ENCODE measurements around the gene POC1B.

Gene POC1B

GRCh38 chr12:89525824-89526770 lies at the start of gene POC1B:
TSS of gene POC1B (minus strand) at chr12:89526047. CDS start at chr12:89525895, 152 bp downstream.
- DNase-seq: peak; percentile 66

DNA sequence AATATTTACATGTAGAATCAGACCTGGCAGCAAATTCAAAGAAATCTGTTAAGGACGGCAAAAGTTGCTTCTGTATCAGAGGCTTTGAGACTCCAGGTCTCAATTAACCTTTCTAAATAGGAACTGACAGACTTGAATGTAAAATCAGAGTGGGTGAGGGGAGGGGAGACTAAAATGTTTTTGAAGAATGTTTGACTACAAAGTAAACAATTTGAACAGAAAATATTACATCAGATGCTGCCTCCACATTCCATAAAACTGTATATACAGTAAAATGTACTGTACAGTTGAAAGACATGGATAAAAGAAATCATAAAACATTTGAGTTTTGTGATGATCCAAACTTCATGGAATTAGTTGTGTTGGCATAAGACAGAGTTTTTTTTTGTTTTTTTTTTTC lies 49.5 kb upstream of the POC1B start:
- no peak for DNase-seq

- DNase-seq: no peak
These were observed 48.9 kb upstream of the POC1B start for GRCh38 chr12:89574736-89575208.

DNA sequence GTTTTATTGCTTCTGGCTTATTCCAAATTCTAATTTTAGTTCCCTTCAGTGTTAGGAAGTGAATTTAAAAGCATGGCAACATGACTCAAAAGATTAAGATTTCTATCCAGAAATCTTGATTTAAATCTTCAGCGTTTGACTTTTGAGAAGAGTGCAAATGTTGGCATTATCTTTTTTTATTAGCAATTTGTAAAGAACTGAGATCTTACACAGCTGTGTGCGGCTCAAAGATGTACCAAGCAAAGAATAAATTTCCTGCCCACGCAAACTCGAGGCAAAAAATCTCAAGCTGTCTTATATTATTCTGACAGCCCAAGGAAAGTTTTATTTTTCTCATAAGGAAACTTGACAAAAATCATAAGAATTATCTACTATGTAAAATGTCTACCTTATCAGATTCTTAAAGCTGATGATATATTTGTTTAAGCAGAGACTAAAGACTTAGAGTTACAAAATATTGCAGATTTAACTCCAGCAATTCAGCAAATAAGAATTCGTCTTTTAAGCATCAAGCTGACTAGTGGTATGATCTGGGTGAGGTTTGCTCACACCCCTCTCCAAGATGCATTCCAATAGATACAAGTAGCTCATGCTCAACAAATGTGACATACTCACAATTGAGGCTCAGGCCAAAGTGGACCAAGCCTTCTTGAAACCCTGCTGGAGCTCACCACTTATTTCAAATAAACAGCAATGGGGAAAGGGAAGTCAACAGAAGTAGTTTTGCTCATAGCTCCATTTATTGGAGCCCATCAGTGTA lies 47.4 kb upstream of the POC1B start:
- no peak for DNase-seq

- no peak for DNase-seq
These were observed 45.8 kb upstream of the POC1B start for GRCh38 chr12:89571491-89572195.

- DNase-seq: no peak
These were observed 42.6 kb upstream of the POC1B start for GRCh38 chr12:89568484-89568883.

- no peak for DNase-seq
These were observed 41.9 kb upstream of the POC1B start for GRCh38 chr12:89567691-89568239.

DNA sequence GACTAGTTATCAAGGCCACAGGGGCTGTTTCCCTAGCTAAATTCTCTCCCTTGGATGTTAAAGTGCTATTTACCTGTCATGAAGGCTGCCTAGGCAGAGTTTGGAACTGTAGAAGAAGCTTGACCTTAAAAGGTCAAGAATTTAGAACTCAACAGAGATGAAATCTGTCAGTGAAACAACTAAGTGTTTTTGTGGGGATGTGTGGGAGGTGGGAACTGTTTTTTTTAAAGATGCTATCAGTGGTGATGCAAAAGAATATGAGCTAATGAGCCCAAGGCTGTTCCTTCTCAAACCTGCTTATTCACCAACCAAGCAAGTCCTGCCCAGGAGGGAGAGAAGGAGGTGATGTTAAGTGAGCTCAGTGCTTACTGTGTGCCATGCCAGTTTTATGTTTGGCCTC lies 40.8 kb upstream of the POC1B start:
- no peak for DNase-seq

- no peak for DNase-seq
These were observed 39.2 kb upstream of the POC1B start for GRCh38 chr12:89565002-89565401.

DNA sequence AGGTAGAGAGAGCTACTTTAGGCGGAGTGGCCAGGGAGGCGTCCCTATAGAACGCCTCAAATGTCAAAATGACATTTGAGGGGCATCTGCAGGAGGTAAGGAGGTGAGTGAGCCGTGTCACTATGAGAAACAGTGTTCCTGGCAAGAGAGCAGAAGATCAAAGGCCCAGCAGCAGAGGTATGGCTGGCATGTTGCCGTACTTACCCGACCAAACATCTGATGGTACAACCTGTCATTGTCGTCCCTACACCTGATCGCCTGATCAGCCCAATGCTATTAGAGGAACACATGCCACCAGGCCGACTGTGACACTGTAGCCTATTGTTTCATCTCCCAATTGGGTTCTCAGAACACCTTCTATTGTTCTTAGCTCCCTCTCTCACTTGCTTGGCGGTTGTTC lies 33.9 kb upstream of the POC1B start:
- DNase-seq: no peak

- no peak for DNase-seq
These were observed 31.1 kb upstream of the POC1B start for GRCh38 chr12:89556976-89557375.

GRCh38 chr12:89552376-89552775 lies 26.5 kb upstream of the POC1B start:
- DNase-seq: no peak

DNA sequence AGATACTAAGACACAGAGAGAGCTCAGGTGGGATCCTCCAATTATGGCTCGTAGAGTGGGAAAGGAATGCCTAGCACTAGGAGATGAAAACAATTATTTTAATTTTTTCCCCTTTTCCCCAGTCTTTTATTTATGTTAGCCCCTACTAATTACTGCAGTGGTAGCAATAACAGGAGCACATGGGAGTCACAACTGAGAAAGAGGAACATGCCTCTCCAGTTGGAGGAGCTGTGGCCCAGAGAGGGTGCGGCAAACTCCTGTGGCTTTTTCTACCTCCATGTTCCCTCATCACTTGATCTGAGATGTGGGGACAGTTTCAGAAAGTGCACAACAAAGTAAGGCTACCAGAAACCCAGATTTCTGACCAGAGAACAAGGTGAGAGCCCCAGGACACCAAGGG lies 25.9 kb upstream of the POC1B start:
- DNase-seq: no peak

DNA sequence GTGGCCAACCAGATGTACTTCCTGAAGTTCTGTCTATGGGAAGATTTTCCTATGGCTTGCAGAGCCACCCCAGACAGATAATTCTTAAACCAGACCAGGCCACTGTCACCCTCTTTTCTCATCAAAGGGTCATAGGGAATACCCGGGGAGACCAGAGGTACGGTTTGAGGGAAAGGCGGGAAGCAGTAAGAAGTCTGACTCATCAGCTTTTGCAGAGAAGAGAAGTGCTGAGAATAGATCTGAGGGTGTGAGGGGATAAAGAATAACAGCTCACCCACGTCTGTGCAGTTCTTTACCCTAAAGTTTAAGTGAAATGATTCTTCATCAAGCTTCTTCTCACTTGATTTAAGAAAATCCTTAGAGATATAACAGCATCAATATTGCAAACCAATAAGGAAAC lies 21.3 kb upstream of the POC1B start:
- no peak for DNase-seq

DNA sequence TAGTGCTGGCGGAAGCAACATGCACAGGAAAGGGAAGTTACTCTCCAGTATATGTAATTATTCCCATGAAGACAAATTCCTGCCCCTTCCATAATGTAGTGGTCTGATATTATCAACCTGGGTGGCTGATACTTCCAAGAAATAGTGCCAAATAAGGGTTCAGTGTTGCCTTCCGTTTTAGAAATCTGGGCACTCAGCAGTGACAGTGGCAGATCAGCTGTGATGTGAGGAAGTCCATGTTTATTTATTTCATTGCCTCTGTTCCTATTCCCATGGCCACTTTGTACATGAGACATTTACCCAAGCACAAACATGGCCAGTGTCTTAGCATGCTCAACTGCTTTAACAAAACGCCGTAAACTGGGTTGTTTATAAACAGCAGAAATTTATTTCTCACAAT lies 20.3 kb upstream of the POC1B start:
- no peak for DNase-seq

GRCh38 chr12:89544681-89545184 lies 18.9 kb upstream of the POC1B start:
- no peak for DNase-seq

GRCh38 chr12:89544022-89544421 lies 18.2 kb upstream of the POC1B start:
- DNase-seq: no peak

DNA sequence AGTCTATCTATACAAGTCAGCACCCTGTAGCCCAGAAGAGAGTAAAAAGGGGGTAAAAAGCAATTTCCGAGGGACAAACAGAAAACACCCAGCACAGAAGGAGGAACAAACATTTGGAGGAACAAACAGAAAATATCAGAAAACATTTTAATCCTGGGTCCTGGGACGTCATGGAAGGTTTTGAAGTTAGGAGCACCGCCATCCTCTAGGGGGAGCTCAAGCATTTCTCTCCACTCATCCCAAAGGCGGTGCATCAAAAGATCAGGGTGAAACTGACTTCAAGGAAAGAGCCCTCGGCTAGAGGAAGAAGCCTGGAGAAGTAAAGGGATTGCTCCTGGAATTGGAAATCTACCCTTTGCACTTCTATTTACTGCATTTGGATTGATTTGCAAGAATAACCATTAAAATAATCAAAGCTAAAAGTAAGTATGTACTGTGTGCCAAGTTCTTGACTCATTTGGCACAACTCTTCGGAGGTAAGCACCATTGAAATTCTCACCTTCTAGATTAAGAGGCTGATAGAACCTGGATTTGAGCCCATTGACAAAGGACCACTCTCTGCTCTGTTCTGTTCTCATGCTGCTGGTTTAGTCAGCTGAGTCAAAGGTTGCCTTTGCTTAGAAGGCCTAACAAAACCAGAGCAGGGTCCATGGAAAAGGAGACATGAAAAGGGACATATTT lies 17.2 kb upstream of the POC1B start:
- DNase-seq: peak; percentile 59

DNA sequence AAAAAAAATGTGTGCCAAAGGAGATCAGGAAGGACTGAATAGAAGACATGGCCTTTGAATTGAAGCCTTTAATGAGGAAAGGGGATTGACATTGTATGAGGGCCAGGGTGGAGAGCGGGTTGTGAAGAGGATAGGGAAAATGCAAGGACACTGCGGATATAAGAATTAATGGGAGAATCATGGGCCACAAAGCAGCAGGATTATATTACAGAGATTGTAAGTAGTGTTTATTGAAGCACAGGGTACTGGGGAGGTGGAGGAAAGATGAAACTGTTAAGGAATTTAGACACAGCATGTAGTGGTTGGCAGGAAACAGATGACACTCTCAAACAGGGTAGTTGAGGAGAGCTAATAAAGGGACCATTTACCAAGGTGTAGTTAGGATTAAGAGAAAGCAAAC lies 16.4 kb upstream of the POC1B start:
- DNase-seq: no peak

DNA sequence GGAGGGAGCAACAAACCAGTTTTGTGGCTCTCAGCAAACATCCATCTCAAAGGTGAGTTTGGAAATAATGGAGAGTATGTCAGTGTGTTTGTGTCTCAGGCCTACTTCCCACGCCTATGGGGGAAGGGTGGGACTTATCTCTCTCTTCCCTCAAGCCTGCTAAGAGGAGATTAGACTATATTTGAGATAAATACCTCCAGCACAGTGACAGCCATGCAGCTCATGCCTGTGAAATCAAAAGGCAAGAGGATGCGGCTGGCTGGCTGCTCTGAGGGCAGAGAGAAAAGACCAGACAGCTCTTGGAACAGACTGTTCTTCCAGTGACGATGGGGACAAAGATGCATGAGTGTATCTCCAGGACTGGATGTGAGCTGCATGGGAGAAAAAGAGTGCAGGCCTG lies 14.7 kb upstream of the POC1B start:
- no peak for DNase-seq

DNA sequence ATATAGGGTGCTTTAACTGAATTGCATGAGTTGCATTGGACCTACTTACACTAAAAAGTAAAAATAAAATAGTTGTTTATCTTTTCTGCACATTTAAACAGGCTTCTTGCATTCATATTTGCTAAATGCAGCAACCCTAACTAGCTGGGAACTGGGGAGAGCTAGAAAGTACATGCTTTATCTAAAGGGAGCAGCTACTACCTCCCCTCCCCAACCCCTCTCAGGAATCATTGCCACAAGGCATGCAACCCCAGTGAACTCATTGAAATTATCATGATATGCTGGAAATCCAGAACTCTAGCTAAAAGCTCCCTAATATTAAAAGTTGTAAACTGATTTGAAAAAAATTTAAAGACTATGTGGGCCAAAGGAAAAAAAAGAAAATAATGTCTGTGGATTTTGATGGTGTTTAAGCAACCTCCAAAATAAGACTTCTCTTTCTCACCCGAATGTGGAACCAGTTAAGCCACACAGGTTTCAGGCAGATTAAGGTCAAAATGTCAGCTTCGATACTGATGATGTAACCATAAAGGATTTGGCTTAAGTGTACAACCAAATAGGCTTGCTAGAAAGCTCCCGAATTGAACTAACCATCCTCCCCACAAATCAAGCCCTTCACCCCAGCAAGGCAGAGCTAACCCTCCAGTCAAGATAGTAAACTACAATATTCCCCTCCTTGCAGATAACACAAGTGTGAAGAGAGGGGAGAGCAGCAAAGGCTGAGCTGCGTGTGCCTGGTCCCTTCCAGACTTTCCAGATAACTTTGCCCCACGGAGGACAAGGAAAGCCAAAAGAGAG lies 13.8 kb upstream of the POC1B start:
- no peak for DNase-seq
